Activated CD8-positive, alpha-beta memory T cell treated with anti-CD3 and anti-CD28 coated beads, Interleukin-2, amount 50 U/mL, for 48 hours (primary cell): Measurements from ENCODE around the gene KRTAP10-4.

Source experiments
- DNase-seq: peaks from one replicate; pipeline ENCODE4 v3.0.0-alpha.2; 2020

The KRTAP10-4 gene

GRCh38 chr21:44534688-44535087 is 38.8 kb upstream of the KRTAP10-4 start:
- no peak for DNase-seq

- DNase-seq: no peak
Observed at GRCh38 chr21:44535963-44536362, 37.6 kb upstream of the KRTAP10-4 start.

GRCh38 chr21:44537930-44538911 is 35.3 kb upstream of the KRTAP10-4 start:
- DNase-seq: peak; percentile 33

GRCh38 chr21:44539046-44539445 is 34.5 kb upstream of the KRTAP10-4 start:
- peak; percentile 23 for DNase-seq

GRCh38 chr21:44539991-44540666 is 33.4 kb upstream of the KRTAP10-4 start, which contains the start of gene KRTAP10-1:
KRTAP10-1 (minus strand) TSS chr21:44540195; CDS start chr21:44540150, 45 bp downstream.
- DNase-seq: peak; percentile 20

GRCh38 chr21:44540741-44541288 is 32.7 kb upstream of the KRTAP10-4 start:
- no peak for DNase-seq

- DNase-seq: no peak
Observed at GRCh38 chr21:44542716-44543115, 30.8 kb upstream of the KRTAP10-4 start.

- DNase-seq: peak; percentile 23
Observed at GRCh38 chr21:44544566-44544965, 29.0 kb upstream of the KRTAP10-4 start.

GRCh38 chr21:44547656-44548331 is 25.7 kb upstream of the KRTAP10-4 start:
- peak; percentile 51 for DNase-seq

GRCh38 chr21:44548381-44548780 is 25.1 kb upstream of the KRTAP10-4 start:
- peak; percentile 28 for DNase-seq

GRCh38 chr21:44548922-44549321 is 24.6 kb upstream of the KRTAP10-4 start:
- peak; percentile 26 for DNase-seq

GRCh38 chr21:44549525-44550211 is 23.9 kb upstream of the KRTAP10-4 start:
- peak; percentile 40 for DNase-seq

GRCh38 chr21:44550285-44550684 is 23.2 kb upstream of the KRTAP10-4 start:
- peak; percentile 46 for DNase-seq

GRCh38 chr21:44550807-44551206 is 22.7 kb upstream of the KRTAP10-4 start:
- peak; percentile 35 for DNase-seq

GRCh38 chr21:44551340-44551961 is 22.1 kb upstream of the KRTAP10-4 start, which contains the start of gene KRTAP10-2:
KRTAP10-2 (minus strand) TSS chr21:44551505; CDS start chr21:44551458, 47 bp downstream.
- peak; percentile 33 for DNase-seq

GRCh38 chr21:44552136-44552535 is 21.4 kb upstream of the KRTAP10-4 start:
- DNase-seq: no peak

- DNase-seq: no peak
Observed at GRCh38 chr21:44552681-44553080, 20.8 kb upstream of the KRTAP10-4 start.

GRCh38 chr21:44555200-44555875 is 18.2 kb upstream of the KRTAP10-4 start:
- no peak for DNase-seq

GRCh38 chr21:44556879-44557278 is 16.6 kb upstream of the KRTAP10-4 start:
- no peak for DNase-seq

- DNase-seq: no peak
Observed at GRCh38 chr21:44557491-44558328, 15.8 kb upstream of the KRTAP10-4 start.
